H1 (cell line): Measurements from ENCODE around the gene STRC.

Source experiments
- SIN3A ChIP-seq, 2 experiments: IDR thresholded peaks in 1 of 2; conservative IDR thresholded peaks in 1 of 2; 2 replicates each; pipeline ENCODE4 v1.6.1; 2011 to 2012; ENCODE audit warnings: low read length in 2 of 2, improper control_type of control experiment in 1 of 2, low read depth in 1 of 2, mild to moderate bottlenecking in 1 of 2
- TF ChIP-seq, protein P1 (sequence below), 3 experiments: IDR thresholded peaks; 1 replicate in 2 of 3; 2 replicates in 1 of 3; pipeline versions ENCODE4 v1.5.1 to v1.6.1; 2011; ENCODE audit warnings: low read length in 3 of 3, mild to moderate bottlenecking in 3 of 3, inconsistent platforms in 2 of 3, low read depth in 1 of 3, moderate library complexity in 1 of 3; ENCODE audit not compliant: insufficient read depth in 1 of 3; ENCODE audit errors: control extremely low read depth in 1 of 3

DNA sequence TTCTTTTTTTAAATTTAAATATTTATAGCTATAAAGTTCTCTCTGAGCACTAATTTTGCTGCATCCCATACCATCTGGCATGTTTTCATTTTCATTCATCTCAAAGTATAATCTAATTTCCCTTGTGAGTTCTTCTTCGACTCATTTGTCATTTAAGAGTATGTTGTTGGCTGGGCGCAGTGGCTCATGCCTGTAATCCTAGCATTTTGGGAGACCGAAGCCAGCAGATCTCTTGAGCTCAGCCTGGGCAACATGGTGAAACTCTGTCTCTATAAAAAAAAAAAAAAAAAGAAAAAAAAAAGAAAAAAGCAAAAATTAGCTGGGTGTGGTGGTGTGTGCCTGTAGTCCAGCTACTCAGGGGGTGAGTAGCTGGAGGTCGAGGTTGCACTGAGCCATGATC, 66.3 kb downstream of the STRC start:
- TF ChIP-seq, protein P1, sequence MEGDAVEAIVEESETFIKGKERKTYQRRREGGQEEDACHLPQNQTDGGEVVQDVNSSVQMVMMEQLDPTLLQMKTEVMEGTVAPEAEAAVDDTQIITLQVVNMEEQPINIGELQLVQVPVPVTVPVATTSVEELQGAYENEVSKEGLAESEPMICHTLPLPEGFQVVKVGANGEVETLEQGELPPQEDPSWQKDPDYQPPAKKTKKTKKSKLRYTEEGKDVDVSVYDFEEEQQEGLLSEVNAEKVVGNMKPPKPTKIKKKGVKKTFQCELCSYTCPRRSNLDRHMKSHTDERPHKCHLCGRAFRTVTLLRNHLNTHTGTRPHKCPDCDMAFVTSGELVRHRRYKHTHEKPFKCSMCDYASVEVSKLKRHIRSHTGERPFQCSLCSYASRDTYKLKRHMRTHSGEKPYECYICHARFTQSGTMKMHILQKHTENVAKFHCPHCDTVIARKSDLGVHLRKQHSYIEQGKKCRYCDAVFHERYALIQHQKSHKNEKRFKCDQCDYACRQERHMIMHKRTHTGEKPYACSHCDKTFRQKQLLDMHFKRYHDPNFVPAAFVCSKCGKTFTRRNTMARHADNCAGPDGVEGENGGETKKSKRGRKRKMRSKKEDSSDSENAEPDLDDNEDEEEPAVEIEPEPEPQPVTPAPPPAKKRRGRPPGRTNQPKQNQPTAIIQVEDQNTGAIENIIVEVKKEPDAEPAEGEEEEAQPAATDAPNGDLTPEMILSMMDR (IDR thresholded peaks at IDR 0.05; ENCODE audit: control extremely low read depth in 1 of 3, insufficient read depth in 1 of 3, low read depth in 1 of 3, low read length in 3 of 3) = no peak
- no peak for TF ChIP-seq SIN3A (conservative IDR thresholded peaks at IDR 0.05 in 1 of 2, IDR thresholded peaks at IDR 0.05 in 1 of 2; ENCODE audit: low read depth in 1 of 2, low read length in 2 of 2)
